Subcutaneous adipose tissue (tissue), 4 donors: ENCODE data around the gene AKT1. TPM values are rescaled to one million over a fixed set of nuclear protein-coding genes. Genes with fewer than 3 reads are reported as not detected.

Experiments
- CTCF ChIP-seq: fragments of 450-650 bp; IDR thresholded peaks from one replicate; pipeline ENCODE4 v1.5.1; 2016; ENCODE audit warnings: low read depth, mild to moderate bottlenecking, control low read depth, antibody characterized with exemption, moderate library complexity
- total RNA-seq, 4 donors: library from RNA; depleted of rRNA; stranded (reverse); fragments of >200 nt; gene quantifications; one replicate each; pipeline ENCODE4 v1.1.0, GENCODE V29; 2016

AKT1 gene
- total RNA-seq, 4 donors from 2014 or later, result 70.9 to 264 (median 110) TPM

- TF ChIP-seq CTCF, result no peak
Measured at GRCh38 chr14:104799244-104800014, 3.9 kb upstream of the AKT1 start.

DNA sequence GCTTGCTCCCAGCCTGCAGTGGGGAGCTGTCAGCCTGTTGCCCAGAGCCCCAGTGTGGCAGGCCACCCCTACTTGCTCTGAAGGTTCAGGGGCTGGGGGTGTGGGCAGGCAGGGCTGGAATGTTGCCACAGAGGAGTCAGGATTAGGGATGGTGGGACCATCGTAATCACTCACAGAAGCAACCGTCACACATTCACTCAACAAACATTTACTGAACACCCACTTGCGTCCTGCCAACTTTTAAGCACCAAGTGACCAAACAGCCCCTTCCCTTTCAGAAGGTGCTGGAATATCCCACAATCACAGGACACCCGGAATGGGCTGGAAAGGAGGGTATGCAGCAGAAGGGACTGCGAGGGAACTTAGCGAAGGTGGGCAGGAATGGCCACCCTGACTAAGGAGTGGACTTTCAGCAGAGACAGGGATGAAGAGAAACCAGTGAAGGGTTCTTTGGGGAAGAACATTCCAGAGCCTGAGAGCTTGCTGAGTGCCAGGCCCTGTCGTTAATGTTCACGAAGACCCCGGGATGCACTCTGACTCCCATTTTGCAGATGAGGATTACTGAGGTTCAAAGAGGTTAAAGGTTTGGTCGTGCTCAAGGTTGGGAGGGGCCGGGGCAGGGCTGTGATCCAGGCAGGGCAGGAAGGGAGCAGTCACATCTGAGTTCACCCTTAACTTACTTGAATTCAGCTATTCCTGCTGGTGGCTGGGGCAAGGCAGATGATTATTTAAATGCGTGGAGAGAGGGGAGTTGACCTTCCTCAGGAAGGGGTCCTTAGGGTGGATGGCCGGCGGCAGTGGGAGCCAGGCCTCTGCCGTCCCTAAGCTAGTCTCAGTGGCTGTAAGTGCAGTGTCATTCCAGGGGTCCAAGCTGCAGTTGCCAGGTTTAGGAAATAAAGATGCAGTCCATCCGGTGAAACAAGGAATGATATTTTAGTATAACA, 3.0 kb upstream of the AKT1 start:
- TF ChIP-seq CTCF, result no peak

DNA sequence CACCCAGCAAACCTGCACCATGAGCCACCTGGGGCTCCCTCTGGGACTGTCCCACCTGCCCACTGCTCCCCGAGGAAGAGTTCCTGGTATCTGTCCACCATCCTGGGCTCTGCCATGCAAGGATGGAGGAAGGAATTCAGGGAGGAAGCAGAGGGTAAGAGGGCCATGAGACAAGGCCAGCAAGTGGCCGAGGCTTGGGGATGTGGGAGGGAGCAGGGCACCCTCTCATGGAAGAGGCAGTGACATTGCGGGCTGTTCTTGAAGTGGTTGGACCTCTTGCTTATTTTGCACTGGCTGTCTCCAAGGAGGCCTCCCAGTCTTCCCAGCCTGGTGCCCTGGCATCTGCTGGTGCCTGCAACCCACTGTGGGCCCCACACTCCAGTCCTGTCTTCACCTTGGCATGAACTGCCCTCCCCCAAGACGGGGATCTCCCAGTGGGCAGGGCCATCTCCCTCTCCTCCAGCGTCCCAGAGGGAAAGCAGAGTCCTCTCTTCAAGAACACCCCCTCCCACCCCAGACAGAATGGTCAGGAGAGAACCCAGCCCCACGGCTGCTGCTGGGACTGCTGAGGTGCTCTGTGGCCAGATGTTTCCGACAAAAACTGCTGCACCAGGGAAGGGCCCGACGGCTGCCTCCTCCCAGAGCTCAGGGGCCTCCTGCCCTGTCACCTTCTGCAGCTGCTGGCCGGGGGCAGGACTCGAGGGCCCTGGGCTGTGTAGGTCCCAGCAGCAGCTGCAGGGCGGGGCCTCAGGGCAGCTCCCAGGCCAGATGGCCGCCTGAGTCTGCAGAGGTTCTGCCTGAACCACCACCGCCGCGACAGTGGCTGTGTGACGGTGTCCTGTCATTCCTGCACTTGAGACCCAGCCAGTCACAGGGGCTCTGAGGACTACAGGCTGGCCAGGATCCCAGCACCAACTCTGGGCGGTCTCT, 1.8 kb upstream of the AKT1 start:
- no peak for TF ChIP-seq CTCF

DNA sequence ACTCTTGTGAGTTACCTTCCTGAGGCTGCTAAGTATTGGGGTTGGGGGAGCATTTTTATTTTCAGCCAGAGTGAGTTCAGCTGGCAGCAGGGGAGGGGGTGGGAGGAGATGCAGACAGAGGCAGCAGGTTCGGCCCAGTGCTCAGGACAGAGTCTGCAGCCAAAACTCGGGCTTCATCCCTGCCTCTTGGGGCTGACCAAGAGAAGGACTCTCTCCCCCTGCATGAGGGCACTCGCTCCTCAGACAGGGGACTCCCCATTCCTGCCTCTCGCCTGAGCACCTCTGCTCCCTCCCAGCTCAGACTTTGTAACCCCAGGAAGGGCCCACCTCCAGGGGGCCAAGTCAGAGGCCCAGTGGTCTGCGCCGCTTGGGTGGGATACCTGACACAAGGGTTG, 1.1 kb upstream of the AKT1 start:
- no peak for TF ChIP-seq CTCF

- no peak for TF ChIP-seq CTCF
Measured at GRCh38 chr14:104795781-104796686, 486 bp upstream of the AKT1 start.

DNA sequence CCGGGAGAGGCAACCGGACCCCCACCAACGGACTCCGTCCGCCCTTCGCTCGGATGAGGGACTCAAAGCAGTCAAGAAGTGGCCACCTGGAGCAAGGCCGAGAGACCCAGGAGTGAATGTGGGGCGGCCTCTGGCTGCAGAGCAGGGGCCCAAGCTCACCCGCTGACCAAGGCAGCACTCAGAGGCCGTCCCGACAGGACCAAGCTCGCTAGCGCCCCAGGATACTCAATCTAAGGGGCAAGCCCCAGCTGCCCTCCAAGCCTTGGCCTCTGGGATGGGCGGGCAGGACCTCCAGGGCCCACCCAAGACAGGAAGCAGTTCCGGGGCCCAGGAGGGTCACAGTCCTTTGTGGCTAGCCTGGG, 936 bp downstream of the AKT1 start:
- TF ChIP-seq CTCF, result no peak
